Measurements from ENCODE around the gene GMCL2.
A peak's percentile ranks its signal among the peaks of the same experiment; 100 is the strongest.
"Not testable (repeated sequence)": the region's sequence is repeated elsewhere in the genome, so short reads cannot be mapped to it uniquely, and the experiment has no call there.

The GMCL2 gene

GRCh38 chr5:178187014-178187413 is at the start of gene GMCL2:
Gene GMCL2 (minus strand): TSS chr5:178187371. CDS start chr5:178187299, 72 bp downstream.
- DNase-seq (ENCODE audit: low spot score), result no peak

- no peak for DNase-seq (ENCODE audit: low spot score)
Measured at GRCh38 chr5:178236679-178237078, 49.5 kb upstream of the GMCL2 start.

GRCh38 chr5:178236126-178236525 is 49.0 kb upstream of the GMCL2 start:
- no peak for DNase-seq (ENCODE audit: low spot score)

- no peak for DNase-seq (ENCODE audit: low spot score)
Measured at GRCh38 chr5:178235588-178235974, 48.4 kb upstream of the GMCL2 start.

- DNase-seq (ENCODE audit: low spot score), result peak; percentile 66
Measured at GRCh38 chr5:178234750-178235587, 47.8 kb upstream of the GMCL2 start.

GRCh38 chr5:178234121-178234749 is 47.1 kb upstream of the GMCL2 start:
- DNase-seq (ENCODE audit: low spot score), result no peak

GRCh38 chr5:178232920-178233429 is 45.8 kb upstream of the GMCL2 start:
- DNase-seq (ENCODE audit: low spot score), result no peak

- peak; percentile 62 for DNase-seq (ENCODE audit: low spot score)
Measured at GRCh38 chr5:178232124-178232919, 45.2 kb upstream of the GMCL2 start, which contains the start of gene PHYKPL. Gene PHYKPL (minus strand): TSS chr5:178232802. CDS start chr5:178232550, 252 bp downstream.

GRCh38 chr5:178231539-178232123 is 44.5 kb upstream of the GMCL2 start:
- no peak for DNase-seq (ENCODE audit: low spot score)

GRCh38 chr5:178230879-178231538 is 43.8 kb upstream of the GMCL2 start:
- DNase-seq (ENCODE audit: low spot score), result no peak

GRCh38 chr5:178229861-178230260 is 42.7 kb upstream of the GMCL2 start:
- no peak for DNase-seq (ENCODE audit: low spot score)

- DNase-seq (ENCODE audit: low spot score), result not testable (repeated sequence)
Measured at GRCh38 chr5:178229111-178229510, 41.9 kb upstream of the GMCL2 start.

GRCh38 chr5:178228609-178229008 is 41.4 kb upstream of the GMCL2 start:
- DNase-seq (ENCODE audit: low spot score), result no peak

GRCh38 chr5:178227929-178228328 is 40.8 kb upstream of the GMCL2 start:
- no peak for DNase-seq (ENCODE audit: low spot score)

- DNase-seq (ENCODE audit: low spot score), result no peak
Measured at GRCh38 chr5:178227138-178227659, 40.0 kb upstream of the GMCL2 start.

- DNase-seq (ENCODE audit: low spot score), result no peak
Measured at GRCh38 chr5:178225174-178225573, 38.0 kb upstream of the GMCL2 start.

- DNase-seq (ENCODE audit: low spot score), result no peak
Measured at GRCh38 chr5:178224403-178224802, 37.2 kb upstream of the GMCL2 start.

GRCh38 chr5:178223828-178224335 is 36.7 kb upstream of the GMCL2 start:
- no peak for DNase-seq (ENCODE audit: low spot score)

- no peak for DNase-seq (ENCODE audit: low spot score)
Measured at GRCh38 chr5:178223196-178223773, 36.1 kb upstream of the GMCL2 start.

GRCh38 chr5:178222292-178222691 is 35.1 kb upstream of the GMCL2 start:
- DNase-seq (ENCODE audit: low spot score), result no peak

GRCh38 chr5:178221853-178222252 is 34.7 kb upstream of the GMCL2 start:
- no peak for DNase-seq (ENCODE audit: low spot score)
